Umbilical cord (tissue), 2 donors: ENCODE results near the gene DHRS1. TPM values are rescaled to one million over a fixed set of nuclear protein-coding genes. Genes with fewer than 3 reads are reported as not detected.
A peak's percentile ranks its signal among the peaks of the same experiment; 100 is the strongest.

Source experiments
- DNase-seq: peaks from one replicate; pipeline ENCODE4 v3.0.0-alpha.2; 2015; ENCODE audit warnings: low spot score
- total RNA-seq: library from RNA; depleted of rRNA; stranded (reverse); fragments of >200 nt; gene quantifications from one replicate; pipeline ENCODE4 v1.2.3, GENCODE V29; 2014; ENCODE audit warnings: low replicate concordance; ENCODE audit not compliant: insufficient read depth

DHRS1 gene
- total RNA-seq, 1 donor from 2014 or later: 45.3 TPM

GRCh38 chr14:24264298-24264697, 35.3 kb downstream of the DHRS1 start:
- DNase-seq: peak; percentile 55

GRCh38 chr14:24263848-24264247, 35.7 kb downstream of the DHRS1 start:
- DNase-seq: no peak

GRCh38 chr14:24262821-24263733, 36.5 kb downstream of the DHRS1 start, which contains the start of gene TGM1:
Gene TGM1, minus strand, starts transcription at chr14:24263177. Its CDS starts 825 bp downstream, at chr14:24262352.
- no peak for DNase-seq

GRCh38 chr14:24261969-24262327, 37.6 kb downstream of the DHRS1 start:
- DNase-seq: no peak

GRCh38 chr14:24261256-24261968, 38.2 kb downstream of the DHRS1 start:
- DNase-seq: no peak

- no peak for DNase-seq
Measured at GRCh38 chr14:24260780-24261157, 38.8 kb downstream of the DHRS1 start.

GRCh38 chr14:24260026-24260779, 39.4 kb downstream of the DHRS1 start:
- no peak for DNase-seq

- peak; percentile 79 for DNase-seq
Measured at GRCh38 chr14:24259282-24260025, 40.1 kb downstream of the DHRS1 start.

- DNase-seq: no peak
Measured at GRCh38 chr14:24258548-24259265, 40.9 kb downstream of the DHRS1 start.

GRCh38 chr14:24258119-24258518, 41.5 kb downstream of the DHRS1 start:
- no peak for DNase-seq

- no peak for DNase-seq
Measured at GRCh38 chr14:24256960-24257359, 42.6 kb downstream of the DHRS1 start.

- DNase-seq: no peak
Measured at GRCh38 chr14:24255931-24256711, 43.5 kb downstream of the DHRS1 start.

- DNase-seq: no peak
Measured at GRCh38 chr14:24255438-24255837, 44.1 kb downstream of the DHRS1 start.

- no peak for DNase-seq
Measured at GRCh38 chr14:24254630-24255392, 44.8 kb downstream of the DHRS1 start.

- DNase-seq: no peak
Measured at GRCh38 chr14:24253936-24254335, 45.6 kb downstream of the DHRS1 start.

GRCh38 chr14:24252289-24253124, 47.1 kb downstream of the DHRS1 start:
- no peak for DNase-seq

- DNase-seq: no peak
Measured at GRCh38 chr14:24251880-24252288, 47.7 kb downstream of the DHRS1 start.

GRCh38 chr14:24250354-24250753, 49.2 kb downstream of the DHRS1 start:
- DNase-seq: no peak
